ENCODE measurements around the gene SYNGR2. TPM values are rescaled to one million over a fixed set of nuclear protein-coding genes. Genes with fewer than 3 reads are reported as not detected.

Gene SYNGR2
- total RNA-seq, 1 donor from 2014 or later: 77.7 TPM

DNA sequence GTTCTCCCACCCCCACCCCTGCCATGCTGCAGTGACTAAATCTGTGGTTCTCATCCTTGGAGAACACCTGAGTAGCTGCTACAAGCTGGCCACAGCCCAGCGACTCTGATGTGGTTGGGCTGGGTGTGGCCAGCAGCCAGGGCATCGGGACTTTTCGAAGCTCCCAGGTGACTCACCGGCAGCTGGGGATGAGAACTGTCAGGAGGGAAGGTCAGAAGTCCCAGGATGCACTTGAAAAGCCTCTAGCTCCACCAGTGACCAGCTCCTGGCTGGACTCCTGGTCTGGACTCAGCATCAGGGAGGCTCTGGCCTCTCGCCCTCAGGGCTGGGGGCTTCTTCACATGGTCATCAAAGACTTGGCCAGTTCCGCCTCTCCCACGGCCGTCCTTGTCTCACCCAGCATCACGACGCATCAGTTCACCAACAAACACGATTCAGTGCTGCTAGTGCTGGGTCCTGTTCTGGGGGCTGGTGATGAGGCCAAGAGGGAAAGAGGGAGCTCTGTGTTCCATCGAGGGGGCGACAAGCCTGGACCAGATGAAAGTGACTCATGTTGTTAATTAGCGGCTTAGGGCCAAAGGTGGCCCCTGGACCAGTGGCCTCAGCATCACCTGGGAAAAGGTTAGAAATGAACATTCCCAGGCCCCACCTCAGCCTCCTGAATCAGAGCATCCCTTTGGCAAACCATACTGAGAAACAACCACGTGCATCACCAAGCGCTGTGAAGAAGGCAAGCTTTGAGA, 26.1 kb upstream of the SYNGR2 start:
- DNase-seq (ENCODE audit: low read depth): peak; percentile 87

DNA sequence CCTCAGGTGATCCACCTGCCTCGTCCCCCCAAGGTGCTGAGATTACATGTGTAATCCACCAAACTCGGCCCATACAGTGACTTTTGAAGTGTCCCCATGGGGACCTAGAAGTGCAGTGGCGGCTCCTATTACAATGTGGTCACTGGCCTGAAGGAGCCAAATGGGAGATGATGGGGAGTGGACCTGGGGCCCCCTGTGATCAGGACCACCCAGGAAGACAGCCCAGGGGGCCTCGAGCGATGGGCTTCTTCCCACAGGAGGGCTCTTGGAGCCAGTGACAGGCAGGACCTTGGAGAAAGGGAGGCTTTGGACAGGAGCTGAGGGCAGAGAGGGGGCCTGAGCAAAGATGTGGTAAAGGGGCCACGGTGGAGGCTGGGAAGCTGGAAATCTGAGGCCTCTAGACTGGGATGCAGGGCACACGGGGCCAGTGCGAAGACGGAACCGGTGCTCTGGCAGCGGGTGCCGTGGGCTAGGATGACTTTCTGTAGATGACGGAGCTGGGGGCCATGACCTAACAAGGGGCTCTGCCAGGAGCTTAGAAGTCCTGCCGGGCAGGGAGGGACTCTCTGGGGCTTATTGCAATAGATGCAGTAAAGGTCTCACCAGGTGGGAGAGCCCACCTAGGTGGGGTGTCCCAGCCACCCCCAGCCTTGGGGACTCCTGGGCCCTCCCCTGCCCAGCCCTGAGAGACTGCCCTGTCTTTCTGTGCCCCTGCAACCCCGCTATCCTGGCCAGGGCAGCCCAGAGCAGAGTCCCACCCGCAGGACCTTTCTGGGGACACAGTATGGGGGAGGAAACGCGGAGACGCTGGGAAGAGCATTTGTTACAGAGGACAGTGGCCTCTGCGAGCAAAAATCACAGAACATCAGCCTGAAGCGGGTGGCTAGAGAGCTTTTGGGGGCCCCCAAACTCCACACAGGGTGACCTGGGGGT, 24.9 kb upstream of the SYNGR2 start:
- no peak for DNase-seq (ENCODE audit: low read depth)

DNA sequence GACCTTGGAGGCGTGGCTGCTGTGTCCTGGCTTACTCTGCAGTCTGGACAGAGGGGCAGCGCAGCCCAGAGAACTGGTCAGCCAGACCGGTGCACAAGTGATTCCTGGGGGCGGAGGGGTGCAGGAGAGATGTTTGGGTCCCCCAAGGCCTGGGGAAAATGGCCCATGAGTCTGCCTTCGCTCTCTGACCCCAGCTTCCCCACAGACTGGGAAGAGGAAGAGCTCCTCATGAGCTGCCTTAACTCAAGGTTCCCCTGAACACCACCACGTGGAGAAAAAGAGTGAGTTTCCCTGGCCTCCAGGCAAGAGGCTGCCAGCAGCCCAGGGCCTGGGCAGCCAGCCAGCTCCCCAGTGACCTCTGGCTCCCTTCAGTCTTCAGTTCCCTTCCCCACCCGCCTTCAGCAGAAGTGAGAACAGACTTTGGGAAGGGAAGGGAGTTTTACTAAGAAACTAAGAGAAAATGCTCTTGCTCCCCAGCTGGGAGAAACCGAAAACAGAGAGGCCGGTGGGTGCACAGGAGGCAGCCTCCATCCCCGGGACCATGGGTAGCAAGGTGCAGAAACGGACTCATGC, 24.1 kb upstream of the SYNGR2 start:
- peak; percentile 80 for DNase-seq (ENCODE audit: low read depth)

DNA sequence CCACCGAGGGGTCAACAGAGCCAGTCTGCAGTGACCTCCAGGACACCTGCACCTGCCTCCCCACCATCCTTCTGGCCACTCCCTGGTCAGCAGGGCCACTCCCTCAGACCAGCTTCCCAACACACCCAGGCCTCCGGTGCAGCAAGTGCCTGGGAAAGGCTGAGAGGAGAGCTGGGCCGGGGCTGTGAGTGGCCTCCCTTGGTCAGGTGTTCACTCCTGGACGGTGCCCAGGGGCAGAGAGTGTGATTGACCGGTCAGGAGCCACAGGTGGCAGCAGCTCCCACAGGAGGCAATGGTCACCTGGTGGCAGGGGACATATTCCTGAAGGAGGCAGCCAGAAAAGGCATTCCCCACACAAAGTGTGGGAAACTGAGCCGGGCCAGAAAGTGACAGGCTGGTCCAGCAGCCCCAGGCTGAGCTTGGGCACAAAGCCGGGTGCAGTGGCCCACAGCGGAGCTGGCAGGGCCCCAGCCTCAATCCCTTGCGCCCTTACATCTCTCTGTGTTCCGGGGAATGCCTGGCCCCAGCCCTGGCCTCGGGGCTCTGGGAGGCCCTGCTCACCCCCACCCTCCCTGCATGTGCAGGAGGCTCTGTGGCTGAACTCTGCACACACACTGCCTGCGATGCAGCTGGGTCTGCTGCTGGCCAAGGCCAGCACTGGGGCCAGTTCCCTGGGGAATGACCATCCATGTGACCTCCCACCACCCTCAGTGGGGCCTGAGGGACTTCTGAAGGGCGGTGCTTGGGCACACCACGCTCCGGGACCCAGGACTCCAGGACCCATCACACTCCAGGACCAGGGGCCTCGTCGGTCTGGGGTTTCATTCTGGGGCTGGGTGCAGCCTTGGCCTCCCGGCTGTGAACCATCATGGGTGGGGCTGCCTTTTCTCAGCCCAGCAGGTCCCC, 23.4 kb upstream of the SYNGR2 start:
- peak; percentile 58 for DNase-seq (ENCODE audit: low read depth)

DNA sequence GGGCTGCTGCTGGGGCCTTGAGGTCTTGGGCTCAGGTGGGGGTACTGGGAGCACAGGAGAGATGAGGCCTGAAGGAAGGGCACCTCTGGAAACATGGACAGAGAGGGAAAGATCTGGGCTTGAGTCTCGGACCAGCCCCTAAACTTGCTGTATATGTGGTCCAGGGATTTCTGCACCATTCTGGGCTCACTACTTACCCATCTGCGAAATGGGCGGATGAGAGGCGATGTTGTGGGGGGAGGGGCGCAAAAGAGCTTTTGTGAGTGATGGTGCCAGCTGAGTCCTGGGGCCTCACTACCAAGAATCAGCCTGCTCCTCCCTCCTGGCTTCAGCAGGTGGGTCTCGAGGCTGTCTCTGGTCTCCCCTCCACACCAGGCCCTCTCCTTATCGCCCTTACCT, 21.9 kb upstream of the SYNGR2 start:
- DNase-seq (ENCODE audit: low read depth): no peak

DNA sequence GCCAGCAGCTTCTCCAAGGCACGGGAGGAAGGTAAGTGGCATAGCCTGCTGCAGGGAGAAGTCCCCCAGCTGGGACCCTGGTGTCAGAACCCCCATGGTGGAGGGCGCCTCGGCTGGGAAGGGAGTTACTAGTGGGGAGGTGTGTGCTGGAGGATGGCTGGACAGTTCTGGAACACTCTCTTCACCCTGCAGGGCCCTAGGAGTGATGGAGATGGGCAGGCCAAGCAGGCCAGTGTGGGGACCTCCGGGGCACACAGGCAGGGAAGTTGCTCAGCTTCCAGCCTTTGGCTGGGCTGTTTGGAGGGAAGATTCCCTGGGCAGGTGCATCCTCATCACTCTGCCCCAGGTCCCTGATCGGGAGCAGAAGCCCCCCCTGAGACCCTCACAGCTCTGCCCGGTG, 21.5 kb upstream of the SYNGR2 start:
- no peak for DNase-seq (ENCODE audit: low read depth)

DNA sequence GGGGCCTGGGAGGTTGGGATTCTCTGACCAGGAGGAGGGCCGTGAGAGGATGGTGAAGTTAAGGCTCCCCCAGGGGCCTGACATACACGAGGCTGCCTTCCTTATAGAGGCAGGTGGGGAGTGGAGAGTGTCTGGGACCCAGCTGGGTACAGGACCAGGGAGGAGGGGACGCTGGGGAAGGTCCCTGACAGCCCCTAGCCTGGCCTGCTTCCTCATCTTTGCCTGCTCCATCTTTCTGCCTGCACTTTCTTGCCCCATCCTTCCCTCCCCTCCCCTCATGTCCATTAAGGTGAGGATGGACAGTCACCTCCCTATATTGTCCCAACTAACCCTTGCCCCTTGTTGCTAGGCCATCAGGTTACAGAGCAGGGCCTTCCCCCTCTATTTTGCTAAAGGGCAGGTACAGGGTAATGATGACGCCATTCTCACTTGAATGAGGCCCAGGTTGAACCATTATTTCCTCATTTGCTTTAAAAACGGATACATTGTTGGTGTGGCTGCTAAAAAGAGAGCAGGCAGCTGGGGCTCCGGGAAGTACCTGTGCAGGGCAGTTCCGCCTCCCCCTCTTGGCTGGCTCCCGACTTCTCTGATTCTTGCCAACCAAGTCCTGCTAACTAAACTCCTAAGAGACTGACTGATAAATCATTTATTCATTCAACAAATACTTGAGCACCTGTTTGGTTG, 20.9 kb upstream of the SYNGR2 start:
- no peak for DNase-seq (ENCODE audit: low read depth)

DNA sequence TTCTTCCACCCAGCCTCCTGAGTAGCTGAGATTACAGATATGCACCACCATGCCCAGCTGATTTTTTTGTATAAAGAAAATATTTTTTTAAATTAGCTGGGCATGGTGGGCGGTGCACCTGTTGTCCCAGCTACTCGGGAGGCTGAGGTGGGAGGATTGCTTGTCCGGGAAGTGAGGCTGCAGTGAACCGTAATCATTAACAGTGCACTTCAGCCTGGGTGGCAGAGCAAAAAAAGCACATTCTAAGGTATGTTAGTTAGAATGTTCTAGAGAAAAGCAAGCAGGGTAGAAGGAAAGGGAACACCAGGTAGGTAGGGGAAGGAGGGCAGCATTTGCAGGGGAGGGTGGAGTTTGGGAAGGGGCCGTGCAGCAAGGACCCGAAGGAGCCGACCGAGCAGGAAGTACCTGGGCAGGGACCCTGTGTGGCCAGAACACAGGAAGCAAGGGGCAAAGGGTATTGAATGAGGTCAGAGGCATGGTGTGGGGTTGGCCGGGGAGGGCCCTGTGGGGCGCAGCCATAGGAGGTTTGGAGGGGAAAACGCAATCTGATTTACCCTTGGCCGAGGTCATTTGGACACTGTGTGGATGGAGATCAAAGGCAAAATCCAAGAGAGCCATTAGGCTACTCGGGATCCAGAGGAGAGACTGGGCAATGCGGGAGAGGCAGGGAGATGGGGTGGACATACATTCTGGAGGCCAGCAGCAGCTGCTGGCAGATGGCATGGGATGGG, 19.9 kb upstream of the SYNGR2 start:
- no peak for DNase-seq (ENCODE audit: low read depth)

DNA sequence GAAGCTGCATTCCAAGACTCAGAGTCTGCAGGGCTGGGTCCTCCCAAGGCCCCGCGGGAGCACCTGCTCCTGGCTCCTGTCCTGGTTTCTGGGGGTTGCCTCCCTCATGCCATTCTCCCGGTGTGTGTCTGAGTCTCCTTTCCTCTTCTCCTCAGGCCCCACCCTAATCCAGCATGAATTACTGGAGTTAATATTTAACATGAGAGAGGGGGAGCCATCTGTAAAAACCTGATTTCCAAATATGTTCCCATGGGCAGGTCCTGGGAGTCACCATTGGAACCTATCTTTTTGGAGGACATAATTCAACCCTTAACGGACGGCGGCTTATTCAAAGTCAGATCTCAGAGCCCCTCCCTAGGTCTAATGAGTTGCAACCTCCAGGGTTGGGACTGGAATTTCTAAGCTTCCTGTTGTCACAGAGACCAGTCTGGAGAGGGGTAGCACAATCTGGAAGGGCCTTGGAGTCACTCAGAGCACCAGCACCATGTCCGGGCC, 16.8 kb upstream of the SYNGR2 start:
- DNase-seq (ENCODE audit: low read depth): peak; percentile 89

DNA sequence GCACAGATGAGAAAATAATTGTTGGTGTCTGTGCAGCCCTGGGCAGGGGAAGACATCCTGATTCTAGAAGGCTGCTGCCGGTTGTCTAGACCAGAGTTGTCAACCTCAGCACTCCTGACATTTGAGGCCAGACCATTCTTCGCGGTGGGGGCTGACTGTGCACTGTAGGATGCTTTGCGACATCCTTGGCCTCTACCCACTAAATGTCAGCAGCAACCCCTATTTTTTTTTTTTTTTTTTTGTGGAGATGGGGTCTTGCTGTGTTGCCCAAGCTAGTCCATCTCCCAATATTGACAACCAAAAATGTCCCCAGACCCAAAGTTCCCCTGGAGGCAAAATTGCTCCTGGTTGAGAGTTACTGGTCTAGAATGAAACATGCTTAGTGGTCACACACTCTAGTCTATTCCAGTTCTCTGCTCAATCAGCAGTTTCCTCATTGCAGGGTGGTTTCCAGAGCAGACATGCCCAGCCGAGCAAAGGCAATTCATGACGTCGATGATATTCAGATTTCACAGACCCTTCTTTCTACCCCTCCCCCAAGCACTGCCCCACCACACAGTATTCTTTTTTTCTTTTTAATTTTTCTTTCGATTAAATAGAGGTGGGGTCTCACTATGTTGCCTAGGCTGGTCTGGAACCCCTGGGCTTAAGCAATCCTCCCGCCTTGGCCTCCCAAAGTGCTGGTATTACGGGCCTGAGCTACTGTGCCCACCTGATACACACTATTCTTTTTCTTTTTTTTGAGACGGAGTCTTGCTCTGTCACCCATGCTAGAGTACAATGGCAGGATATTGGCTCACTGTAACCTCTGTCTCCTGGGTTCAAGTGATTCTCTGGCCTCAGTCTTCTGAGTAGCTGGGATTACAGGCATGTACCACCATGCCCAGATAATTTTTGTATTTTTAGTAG, 13.2 kb upstream of the SYNGR2 start:
- peak; percentile 81 for DNase-seq (ENCODE audit: low read depth)

DNA sequence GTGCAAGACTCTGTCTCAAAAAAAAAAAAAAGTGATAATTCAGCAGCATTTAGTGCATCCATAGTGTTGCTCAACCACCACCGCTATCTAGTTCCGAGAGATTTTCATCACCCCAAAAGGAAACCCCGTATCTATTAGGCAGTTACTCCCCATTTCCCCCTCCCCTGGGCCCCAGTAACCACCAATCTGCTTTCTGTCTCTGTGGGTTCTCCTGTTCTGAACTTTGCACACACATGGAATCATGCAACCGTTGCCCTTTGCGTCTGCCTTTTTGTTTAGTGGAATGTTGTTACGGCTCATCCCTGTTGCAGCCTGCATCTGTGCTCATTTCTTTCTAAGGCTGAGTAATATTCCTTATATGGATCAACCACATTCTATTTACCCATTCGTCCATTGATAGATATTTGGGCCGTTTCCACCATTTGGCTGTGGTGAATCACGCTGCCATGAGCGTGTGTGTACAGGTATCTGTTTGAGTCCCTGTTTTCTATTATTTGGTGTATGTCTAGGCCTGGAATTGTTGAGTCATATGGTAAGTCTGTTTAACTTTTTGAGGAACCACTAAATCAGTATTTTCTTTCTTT, 8.7 kb upstream of the SYNGR2 start:
- DNase-seq (ENCODE audit: low read depth): peak; percentile 63

DNA sequence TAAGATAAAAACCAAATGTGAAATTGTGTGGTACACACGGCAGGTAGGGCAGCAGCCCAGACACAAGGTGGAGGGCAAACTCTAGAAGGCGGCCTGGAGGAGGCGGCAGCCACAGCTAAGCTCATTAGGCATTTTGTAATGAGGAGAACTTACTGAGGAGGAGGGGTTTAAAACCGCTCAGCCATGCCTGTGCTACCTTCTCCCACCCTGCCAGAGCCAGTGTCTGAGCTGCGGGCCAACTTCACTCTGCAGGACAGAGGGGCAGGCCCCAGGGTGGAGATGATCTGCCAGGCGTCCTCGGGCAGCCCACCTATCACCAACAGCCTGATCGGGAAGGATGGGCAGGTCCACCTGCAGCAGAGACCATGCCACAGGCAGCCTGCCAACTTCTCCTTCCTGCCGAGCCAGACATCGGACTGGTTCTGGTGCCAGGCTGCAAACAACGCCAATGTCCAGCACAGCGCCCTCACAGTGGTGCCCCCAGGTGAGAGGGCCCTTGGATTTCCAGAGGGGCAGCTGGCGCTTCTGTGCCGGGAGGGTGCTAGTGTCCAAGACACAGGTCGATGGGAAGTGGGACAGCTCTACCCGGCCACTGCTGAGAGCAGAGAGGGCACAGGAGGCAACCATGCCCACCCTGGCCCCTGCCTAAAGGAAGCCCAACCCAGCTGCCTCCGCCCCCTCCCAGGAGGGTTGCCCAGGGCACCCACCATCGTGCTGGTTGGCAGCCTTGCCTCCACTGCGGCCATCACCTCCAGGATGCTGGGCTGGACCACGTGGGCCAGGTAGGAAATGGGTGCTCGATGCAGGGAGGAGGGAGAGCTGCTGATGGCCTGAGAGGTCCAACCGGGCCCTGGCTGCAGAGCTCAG, 4.3 kb upstream of the SYNGR2 start:
- no peak for DNase-seq (ENCODE audit: low read depth)

DNA sequence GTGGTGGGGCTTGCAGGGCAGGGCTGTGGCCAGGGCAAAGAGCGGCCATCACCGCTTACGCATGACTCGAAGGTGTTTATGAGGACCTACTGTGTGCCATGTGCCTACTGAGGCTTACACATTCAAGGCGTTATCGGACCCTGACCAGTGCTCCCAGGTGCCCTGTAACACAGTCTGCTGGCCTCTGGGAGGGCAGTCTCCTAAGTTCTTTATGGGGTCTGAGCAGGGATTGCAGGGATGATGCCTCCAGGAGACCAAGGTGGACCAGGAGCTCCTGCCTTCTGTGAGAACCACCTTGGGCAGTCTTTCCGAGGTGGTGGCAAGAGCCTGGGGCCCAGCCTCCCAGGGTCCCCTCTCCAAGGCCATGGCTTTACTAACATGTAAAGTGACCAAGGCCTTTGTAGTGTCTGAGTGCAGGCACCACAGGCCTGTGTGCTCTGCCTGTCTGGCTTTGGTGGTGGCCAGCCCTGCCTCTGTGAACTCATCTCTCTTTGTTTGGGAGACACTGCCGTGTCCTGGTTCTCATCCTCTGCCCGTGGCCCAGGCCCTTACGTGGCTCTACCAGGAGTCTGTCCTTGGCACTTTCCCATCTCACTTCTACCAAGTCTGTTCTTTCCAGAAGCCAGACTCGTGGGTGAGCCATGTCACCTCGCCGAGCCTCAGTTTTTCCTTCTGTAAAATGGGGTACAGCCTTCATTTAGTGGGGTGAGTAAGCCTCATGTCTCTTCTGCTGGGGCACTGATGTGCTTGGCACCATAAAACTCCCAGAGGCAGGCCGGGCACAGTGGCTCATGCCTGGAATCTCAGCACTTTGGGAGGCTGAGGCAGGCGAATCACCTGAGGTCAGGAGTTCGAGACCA, 3.4 kb upstream of the SYNGR2 start:
- no peak for DNase-seq (ENCODE audit: low read depth)

DNA sequence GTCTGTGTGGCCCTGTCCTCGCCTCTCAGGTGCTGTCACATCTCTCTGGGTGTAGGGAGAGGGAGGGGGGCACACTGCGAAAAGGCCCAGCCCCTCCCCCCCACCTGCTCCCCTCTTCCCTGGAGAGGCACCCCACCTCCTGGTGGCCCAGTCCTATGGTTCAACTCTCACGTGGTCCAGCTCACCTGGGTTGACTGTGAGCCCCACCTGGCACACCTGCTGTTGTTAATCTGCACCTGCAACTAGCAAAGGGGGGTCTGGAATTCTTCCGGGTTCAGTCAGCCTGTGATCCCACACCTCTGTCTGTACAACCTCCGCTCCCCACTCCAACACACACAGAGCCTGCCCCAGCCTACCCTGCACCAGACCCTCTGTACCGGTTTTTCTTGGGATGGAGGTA, 2.0 kb upstream of the SYNGR2 start:
- no peak for DNase-seq (ENCODE audit: low read depth)

DNA sequence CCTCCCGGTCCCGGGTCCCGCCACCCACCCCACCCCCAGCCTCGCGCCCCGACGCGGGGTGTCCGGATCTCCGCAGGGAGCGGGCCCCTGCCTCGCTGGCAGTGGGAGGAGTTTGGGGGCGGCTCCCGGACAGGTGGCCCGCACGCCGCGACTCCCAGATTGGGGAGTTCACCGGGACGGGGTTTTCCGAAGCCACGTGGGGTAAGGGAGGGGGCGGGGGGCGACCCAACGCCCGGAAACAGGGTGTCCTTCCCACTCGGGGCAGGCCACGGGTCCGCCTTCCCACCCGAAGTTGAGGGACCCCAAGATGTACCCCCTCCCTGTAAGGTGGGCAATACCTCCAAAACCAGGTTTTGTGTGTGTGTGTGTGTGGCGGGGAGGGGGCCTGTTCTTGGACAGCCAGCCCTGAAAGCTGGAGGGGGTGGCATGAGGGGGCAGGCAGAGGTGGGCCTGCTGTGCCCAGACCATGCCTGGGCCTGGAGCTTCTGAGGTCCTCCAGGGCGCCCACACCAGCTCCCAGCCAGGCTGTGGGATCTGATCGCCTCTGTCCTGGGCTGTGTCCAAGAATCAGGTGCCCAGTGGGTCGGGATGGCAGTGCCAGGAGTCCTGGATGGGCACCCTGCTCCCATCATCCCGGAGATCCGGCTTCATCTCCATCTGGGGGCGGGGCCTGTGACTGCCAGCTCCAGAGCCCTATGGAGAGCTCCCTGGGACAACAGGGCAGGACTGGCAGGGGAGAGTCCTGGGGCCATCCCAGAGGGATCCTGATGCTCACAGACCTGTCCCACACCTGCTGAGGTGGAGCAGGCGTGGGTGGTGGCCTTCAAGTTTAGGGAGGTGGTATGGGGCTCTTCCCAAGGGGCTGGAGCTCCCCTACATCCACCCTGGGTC, 767 bp downstream of the SYNGR2 start:
- peak; percentile 45 for DNase-seq (ENCODE audit: low read depth)

Data from renal cortical epithelial cell (primary cell).